Measurements from ENCODE around the gene FBXL12. TPM values are rescaled to one million over a fixed set of nuclear protein-coding genes. Genes with fewer than 3 reads are reported as not detected.

FBXL12 gene
- total RNA-seq, 4 donors from 2014 or later, result 12.6 to 25.6 (median 18.8) TPM

DNA sequence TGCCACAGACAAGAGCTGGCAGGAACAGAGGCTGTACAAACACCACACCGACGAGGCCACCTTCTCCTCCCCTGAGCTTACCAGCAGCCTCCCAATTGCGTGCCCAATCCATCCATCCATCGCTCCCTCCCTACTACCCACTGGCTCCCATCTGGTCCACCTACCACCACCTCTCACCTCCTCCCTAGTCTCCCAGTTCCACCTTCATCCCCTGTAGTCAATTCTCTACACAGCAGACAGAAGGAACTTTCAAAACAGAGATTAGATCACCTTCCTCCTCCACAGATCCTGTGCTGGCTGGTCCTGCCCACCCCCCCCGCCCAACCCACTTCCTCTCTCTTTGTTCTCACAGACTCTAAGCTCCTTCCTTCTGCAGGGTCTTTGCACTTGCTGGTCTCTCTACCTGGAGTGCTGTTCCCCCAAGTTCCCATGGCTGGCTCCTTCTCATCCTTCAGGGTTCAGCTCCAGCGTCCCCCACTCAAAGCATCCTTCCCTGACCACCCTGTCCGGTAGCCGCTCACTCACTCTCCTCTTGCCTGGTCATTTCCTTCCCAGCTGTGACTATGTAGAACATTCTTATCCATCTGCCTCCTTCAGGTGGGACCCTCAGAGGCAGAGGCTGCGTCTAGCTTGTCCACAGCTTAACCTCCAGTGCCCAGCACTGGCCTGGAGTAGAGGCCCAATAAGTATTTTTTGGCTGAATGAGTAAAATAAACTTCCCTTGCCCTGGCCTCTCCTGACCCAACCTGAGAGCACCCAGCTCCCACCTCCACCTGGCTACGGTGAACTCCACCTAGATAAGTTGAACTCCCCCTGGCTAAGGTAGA is 39.3 kb upstream of the FBXL12 start:
- TF ChIP-seq CTCF (IDR thresholded peaks at IDR 0.05; ENCODE audit: low read depth), result no peak

- no peak for TF ChIP-seq CTCF (IDR thresholded peaks at IDR 0.05; ENCODE audit: low read depth)
Measured at GRCh38 chr19:9857076-9857721, 38.3 kb upstream of the FBXL12 start.

DNA sequence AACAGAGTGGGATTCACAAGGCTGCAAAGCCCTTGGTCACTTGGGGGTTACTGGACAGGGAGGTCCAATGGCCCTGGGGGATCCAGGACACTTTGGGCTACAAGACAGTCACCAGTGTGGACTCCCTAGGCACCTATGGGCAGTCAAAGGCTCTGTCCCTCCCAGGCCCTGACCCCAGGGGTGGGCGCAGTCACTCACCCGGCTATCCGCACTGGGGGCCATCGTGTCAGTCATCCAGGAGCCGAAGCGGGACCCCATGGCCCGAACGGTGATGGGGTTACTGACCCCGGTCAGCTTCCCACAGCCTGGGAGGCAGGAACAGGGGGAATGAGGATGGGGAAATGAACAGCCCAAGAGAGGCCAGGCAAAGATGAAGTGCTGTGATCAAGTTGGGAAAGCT is 37.7 kb upstream of the FBXL12 start:
- TF ChIP-seq CTCF (IDR thresholded peaks at IDR 0.05; ENCODE audit: low read depth), result no peak

- no peak for TF ChIP-seq CTCF (IDR thresholded peaks at IDR 0.05; ENCODE audit: low read depth)
Measured at GRCh38 chr19:9854282-9854846, 35.5 kb upstream of the FBXL12 start.

DNA sequence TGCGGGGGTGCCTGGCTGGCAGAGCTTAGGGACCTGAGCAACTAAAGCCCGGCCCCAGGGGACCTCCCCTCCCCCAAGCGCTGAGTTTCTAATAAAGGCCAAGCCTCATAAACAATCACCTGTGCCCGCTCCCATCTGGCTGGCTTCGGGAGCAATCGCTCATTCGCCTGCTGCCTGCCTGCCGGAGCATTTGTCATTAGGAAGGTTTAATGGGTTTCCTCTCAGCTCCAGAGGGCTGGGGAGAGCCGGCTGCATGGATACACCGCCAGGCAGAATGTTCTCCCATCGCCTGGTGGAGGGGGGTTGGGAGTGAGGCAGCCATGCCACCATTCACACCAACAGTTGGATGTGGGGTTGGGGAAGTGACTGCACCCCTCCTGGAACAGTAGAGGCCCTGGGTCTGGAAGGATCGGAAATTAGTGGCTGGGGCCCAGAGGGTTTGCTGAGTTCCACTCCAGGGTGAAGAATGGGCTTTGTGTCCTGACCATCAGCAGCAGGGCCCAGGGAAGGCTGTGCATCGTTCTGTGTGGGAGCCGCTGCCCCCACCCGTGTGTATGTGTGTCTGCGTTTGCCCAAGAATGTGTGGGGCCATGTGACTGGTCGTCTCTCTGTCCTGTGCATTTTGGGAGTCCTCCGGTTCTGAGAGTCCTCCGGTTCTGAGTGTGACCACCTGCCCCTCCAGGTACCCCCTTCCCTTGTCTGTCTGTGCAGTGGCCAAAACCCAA is 31.5 kb upstream of the FBXL12 start:
- no peak for TF ChIP-seq CTCF (IDR thresholded peaks at IDR 0.05; ENCODE audit: low read depth)

- TF ChIP-seq CTCF (IDR thresholded peaks at IDR 0.05; ENCODE audit: low read depth), result no peak
Measured at GRCh38 chr19:9849791-9850190, 30.9 kb upstream of the FBXL12 start.

DNA sequence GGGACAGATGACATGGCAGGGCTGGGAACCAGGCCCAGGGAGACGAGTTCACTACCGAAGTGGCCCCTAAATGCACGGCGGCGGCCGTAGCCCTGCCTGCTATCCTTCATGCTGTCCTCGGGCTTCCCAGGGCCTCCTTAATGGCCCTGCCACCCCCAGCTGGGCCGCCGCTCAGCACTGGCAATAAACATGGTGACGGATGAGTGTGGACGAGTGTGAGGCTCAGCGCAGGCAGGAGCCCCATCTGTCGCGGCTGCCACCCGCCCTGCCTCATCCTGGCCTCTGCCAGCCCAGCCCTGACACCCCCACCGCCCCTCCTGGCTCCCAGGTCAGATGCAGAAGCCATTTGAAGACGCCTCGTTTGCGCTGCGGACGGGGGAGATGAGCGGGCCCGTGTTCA is 29.9 kb upstream of the FBXL12 start:
- no peak for TF ChIP-seq CTCF (IDR thresholded peaks at IDR 0.05; ENCODE audit: low read depth)

Data from subcutaneous adipose tissue (tissue), 4 donors.